HG03280 (cell line): ENCODE data around the gene ADAMTS6.

ENCODE experiments used
- ATAC-seq: cut with Tn5 transposase; IDR thresholded peaks from one replicate; pipeline ENCODE4 v1.9.1; 2021; ENCODE audit warnings: mild to moderate bottlenecking, moderate library complexity; ENCODE audit not compliant: unreplicated experiment

Gene ADAMTS6

GRCh38 chr5:65111961-65112658 lies 369.6 kb downstream of the ADAMTS6 start:
- ATAC-seq: no peak

DNA sequence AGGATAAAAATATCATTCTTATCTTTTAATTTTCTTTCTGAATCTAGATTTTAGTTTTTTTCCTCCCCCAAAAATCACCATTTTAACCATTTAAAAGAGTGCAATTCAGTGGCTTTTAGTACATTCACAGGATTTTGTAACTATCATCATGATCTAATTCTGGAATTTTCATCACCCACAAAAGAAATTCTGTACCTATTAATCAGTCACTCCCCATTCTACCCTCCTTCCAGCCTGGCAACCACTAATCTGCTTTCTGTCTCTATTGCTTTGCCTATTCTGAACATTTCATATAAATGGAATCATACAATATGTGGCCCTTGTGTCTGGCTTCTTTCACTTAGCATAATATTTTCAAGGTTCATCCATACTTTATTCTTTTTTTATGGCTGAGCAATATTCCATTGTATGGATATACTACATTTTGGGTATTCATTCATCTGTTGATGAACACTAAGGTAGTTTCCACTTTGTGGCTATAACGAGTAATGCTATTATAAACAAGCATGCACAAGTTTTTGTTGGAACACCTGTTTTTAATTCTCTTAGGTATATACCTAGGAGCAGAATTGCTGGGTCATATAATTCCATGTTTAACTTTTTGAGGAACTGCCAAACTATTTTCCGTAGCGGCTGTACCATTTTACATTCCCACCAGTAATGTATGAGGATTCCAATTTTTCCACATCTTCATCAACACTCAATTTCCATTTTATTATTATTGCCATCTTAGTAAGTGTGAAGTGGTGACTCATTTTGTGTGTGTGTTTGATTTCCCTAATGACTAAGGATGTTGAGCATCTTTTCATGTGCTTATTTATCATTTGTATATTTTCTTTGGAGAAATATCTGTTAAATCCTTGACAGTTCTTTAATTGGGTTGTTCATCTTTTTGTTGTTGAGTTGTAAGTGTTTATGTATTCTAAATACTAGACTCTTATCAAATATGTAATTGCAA lies 372.7 kb downstream of the ADAMTS6 start:
- ATAC-seq: no peak

GRCh38 chr5:65105301-65105700 lies 376.4 kb downstream of the ADAMTS6 start:
- ATAC-seq: no peak

GRCh38 chr5:65104831-65105230 lies 376.9 kb downstream of the ADAMTS6 start:
- no peak for ATAC-seq

DNA sequence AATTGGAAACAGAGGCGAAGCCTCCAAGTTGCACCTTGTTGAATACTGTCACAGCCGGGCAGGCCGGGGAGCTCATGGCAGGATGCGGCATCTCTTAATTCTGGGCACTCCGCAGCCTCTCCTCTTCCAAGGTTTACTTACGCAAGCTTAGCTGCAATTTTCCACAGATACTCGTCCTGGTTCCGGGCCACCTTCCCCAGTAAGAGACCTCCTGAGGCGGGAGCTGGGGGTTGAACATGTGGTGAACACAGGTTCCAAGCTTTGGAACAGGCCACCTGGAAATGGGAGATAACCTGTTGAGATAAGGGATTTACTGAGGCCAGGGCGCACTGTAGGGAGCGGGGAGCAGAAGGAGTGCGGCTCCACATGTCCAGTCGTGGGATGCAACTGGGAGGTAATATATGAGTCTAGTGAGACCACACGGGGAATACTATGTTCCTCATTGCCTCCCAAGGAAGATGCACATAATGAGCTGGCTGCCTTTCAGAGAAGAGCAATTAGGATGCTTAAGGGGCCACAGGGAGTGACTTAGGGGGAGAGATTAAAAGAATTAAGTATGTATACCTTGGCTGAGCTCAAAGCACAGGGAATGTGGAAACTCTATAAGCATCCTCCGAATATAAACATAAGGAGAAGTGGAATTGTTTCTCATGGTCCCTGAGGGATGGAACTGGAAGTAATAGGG lies 377.8 kb downstream of the ADAMTS6 start:
- no peak for ATAC-seq

- peak; percentile 86 for ATAC-seq
Measured at GRCh38 chr5:65102976-65103711, 378.6 kb downstream of the ADAMTS6 start.

DNA sequence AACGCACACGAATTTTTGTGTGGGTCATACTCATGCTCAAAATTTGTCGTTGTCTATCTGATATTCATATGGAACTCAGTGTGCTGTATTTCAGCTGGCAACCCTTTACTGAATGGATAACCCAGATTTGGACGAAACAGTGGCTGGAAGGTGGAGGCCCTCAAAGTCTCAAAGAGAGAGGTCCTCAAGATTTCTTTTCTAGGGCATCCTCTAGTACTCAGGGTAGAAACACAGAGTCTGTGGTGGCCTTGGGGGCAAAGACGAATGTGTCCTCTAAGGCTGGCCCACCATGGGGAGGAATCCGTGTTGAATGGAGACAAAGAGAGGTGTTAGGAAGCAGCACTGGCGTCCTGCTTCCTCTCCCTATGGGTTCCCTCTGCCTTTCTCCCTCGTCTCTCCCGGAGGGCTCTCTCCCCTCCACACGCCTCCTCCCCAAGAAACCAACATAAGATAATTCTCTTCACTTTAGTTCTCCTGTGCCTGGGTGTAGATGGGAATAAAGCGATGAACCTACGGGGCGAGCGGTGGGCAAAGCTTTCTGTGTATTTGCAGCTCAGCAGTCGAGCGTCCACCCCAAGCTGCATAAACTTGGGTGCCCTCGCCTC lies 379.2 kb downstream of the ADAMTS6 start:
- ATAC-seq: no peak

GRCh38 chr5:65101632-65102100 lies 380.1 kb downstream of the ADAMTS6 start:
- no peak for ATAC-seq

DNA sequence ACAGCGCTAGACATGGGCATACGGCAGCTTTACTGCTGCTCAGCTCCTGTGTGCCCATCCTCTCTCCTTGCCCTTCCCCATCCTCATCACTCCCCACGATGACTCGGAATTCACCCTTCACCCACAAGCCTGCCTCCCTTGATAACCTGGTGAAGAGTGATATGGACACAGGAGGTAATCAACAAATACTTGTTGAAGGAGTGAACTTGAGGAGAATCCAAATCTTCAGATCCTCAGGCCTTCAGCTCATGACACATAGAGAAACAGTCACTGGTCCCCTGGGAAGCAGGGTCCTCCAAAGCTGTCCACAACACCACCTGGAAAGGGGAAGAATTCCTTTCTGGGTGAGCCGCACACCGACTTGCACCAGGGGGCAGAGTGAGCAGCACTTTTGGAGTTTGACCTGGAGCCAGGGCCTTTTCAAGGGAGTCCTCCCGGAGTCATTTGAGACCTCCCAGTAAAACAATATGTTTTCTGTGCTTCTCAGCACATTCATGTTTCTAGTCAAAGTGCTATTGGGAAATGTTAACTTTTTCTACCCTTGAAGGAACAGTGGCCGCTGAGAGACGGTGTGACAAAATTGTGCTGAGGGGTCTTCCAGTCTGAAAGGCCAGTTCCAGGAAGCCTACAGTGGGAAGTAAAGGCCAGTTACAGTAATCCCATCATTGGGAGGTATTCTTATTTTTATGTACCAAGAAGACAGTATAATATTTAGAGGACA lies 380.6 kb downstream of the ADAMTS6 start:
- ATAC-seq: no peak
